ENCODE results near the gene CLEC7A.

CLEC7A gene

DNA sequence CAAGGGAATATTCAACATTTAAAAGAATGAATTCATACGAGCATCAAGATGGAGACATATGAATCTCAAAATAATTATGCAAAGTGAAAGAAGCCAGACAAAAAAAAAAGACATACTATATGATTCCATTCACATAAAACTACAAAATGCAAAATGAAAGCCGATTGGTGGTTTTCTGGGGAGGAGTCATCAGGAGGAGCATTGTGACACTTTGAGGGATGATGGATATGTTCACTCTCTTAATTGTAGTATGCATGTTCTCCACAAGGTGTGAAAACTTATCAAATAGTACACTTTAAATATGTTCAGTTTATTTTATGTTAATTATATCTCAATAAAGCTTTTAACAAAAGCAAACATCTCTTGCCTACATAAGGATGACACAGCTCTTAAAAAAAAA lies 28.4 kb upstream of the CLEC7A start:
- TF ChIP-seq, protein P1, sequence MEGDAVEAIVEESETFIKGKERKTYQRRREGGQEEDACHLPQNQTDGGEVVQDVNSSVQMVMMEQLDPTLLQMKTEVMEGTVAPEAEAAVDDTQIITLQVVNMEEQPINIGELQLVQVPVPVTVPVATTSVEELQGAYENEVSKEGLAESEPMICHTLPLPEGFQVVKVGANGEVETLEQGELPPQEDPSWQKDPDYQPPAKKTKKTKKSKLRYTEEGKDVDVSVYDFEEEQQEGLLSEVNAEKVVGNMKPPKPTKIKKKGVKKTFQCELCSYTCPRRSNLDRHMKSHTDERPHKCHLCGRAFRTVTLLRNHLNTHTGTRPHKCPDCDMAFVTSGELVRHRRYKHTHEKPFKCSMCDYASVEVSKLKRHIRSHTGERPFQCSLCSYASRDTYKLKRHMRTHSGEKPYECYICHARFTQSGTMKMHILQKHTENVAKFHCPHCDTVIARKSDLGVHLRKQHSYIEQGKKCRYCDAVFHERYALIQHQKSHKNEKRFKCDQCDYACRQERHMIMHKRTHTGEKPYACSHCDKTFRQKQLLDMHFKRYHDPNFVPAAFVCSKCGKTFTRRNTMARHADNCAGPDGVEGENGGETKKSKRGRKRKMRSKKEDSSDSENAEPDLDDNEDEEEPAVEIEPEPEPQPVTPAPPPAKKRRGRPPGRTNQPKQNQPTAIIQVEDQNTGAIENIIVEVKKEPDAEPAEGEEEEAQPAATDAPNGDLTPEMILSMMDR (IDR thresholded peaks at IDR 0.05; ENCODE audit: borderline replicate concordance, insufficient read depth, low read depth, low read length) = no peak
- H3K4me3 ChIP-seq (ENCODE audit: low read depth, low read length) = no peak overlapping the region

DNA sequence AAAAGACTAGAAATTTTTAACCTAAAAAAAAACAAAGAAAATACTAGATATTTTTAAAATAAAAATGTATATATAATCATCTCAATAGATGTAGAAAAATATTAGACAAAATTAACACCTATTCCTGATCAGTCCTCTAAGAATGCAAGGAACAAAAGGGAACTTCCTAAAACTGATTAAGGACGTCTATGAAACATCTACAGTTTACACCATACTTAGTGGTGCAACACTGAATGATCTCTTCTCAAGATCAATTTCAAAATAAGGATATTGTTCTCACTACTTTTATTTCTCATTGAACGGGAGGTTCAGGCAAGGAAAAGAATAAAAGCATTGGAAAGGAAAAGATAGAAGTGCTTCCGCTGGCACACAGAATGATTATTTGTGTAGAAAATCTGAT lies 26.0 kb upstream of the CLEC7A start:
- TF ChIP-seq, protein P1 (IDR thresholded peaks at IDR 0.05; ENCODE audit: borderline replicate concordance, insufficient read depth, low read depth, low read length) = no peak
- H3K4me3 ChIP-seq (ENCODE audit: low read depth, low read length) = no peak overlapping the region

DNA sequence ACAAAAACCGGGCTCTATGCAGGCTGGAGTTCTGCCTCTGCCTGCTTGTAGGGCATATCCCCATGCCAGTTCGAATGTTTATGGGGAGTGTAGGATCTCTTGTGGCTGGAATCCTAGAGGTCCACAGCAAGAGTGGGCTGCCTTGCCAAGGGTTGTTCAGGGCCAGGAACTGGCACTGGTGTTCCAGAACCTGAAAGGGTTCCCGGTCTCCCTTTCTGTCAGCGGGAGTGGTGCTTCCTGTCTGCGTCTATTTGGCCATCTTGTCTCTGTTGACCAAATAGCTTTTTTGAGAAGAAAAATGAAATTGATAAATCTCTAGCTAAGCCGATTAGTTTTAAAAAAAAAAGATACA lies 24.1 kb upstream of the CLEC7A start:
- peak overlapping the region; percentile 60 for H3K4me3 ChIP-seq (ENCODE audit: low read depth, low read length)
- TF ChIP-seq, protein P1 (IDR thresholded peaks at IDR 0.05; ENCODE audit: borderline replicate concordance, insufficient read depth, low read depth, low read length) = no peak

DNA sequence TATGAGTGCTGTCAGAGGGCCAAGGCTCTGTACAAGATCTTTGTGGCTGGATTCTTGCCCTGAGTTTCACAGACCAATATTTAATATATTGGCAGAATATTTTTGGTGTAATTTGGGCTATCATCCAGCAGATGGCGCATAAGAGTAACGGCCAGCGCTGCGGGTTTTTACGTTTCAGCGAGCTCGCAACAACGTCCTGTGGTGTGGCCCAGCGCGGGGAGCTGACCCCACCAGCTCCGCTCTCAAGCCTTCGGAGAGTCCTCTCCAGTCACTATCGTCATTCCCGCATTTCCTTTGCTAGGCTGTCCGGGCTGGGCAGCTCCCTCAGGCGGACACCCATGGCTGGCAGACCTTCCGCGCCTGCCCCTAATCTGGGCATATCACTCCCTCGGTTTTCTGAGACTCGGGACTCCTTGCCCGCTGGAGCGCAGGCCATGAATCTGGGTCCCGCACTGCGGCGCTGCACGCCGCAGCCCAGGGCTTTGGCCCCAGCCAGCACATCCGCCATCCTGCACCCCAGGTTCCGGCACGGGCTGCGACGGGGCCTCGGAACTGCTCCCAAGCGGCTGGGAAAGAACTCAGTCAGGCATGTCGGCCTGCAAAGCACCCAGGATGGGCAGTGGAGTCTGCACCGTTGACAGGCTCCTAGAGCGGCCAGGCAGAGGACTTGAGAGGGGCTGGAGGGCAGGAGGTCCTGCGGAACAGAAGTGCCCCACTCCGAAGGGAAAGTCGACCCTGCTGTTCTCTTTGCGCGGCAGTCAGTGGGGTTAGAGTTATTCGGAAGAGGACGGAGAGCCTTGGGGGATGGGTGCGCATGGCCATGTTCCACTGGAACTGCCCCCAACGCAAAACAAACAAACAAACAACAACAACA lies 23.5 kb upstream of the CLEC7A start:
- TF ChIP-seq, protein P1 (IDR thresholded peaks at IDR 0.05; ENCODE audit: borderline replicate concordance, insufficient read depth, low read depth, low read length) = peak; percentile 75
- H3K4me3 ChIP-seq (ENCODE audit: low read depth, low read length) = peak overlapping the region; percentile 60

DNA sequence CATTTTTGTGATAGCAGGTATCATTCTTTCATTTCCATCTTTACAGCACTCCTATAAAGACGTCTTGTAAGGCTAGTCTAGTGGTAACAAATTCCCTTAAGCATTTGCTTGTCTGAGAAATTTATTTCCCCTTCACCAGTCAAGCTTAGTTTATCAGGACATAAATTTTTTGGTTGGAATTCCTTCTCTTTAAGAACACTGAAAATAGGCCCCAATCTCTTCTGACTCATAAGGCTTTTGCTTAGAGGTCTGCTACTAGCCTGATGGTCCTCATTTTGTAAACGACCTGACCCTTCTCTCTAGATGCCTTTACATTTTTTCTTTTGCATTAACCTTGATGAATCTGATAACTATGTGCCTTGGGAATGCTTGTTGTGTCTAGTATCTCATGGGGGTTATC lies 21.6 kb upstream of the CLEC7A start:
- TF ChIP-seq, protein P1 (IDR thresholded peaks at IDR 0.05; ENCODE audit: borderline replicate concordance, insufficient read depth, low read depth, low read length) = no peak
- H3K4me3 ChIP-seq (ENCODE audit: low read depth, low read length) = no peak overlapping the region

DNA sequence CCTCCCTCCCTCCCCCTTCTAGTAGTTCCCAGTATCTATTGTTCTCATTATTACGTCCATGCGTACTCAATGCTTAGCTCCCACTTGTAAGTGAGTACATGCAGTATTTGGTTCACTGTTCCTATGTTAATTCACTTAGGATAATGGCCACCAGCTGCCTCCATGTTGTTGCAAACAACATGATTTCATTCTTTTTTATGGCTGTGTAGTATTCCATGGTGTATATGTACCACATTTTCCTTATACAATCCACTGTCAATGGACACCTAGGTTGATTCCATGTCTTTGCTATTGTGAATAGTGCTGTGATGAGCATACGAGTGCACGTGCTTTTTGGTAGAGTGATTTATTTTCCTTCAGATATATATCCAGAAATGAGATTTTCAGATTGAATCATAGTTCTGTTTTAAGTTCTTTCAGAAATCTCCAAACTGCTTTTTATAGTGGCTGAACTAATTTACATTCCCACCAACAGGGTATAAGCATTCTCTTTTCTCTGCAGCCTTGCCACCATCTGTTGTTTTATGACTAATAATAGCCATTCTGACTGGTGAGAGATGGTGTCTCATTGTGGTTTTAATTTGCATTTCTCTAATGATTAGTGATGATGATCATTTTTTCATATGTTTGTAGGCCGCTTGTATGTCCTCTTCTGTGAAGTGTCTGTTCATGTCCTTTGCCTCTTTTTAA lies 17.9 kb upstream of the CLEC7A start:
- TF ChIP-seq, protein P1 (IDR thresholded peaks at IDR 0.05; ENCODE audit: borderline replicate concordance, insufficient read depth, low read depth, low read length) = no peak
- no peak overlapping the region for H3K4me3 ChIP-seq (ENCODE audit: low read depth, low read length)

Measured in GM12875 (cell line).